ENCODE data around the gene TNRC6A. TPM values are rescaled to one million over a fixed set of nuclear protein-coding genes. Genes with fewer than 3 reads are reported as not detected.
"Not testable (repeated sequence)": the region's sequence is repeated elsewhere in the genome, so short reads cannot be mapped to it uniquely, and the experiment has no call there.

Gene TNRC6A
- total RNA-seq, 1 donor from 2014 or later, result 46.5 TPM

DNA sequence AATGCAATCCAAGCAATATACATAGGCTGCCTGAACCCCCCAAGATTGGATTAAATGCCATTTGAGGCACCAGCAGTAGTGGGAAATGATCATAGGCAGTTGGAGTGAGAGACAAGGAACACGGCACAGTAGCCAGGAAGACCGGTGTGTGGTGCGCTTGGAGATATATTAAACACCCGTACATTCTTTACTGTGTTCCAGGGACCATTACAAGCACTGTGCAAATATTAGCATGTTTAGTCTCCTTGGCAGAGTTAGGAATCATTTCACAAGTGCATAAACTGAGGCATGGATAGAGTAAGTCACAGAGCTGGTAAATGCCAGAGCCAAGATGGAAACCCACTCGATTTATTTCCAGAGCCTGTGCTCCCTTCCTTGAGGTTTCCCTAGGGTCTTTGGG, 31.1 kb upstream of the TNRC6A start:
- Histone ChIP-seq H3K4me3 (no peak overlapping the region), H3K27ac (no peak overlapping the region), H3K4me1 (no peaks in the 10 kb centered on the region), H3K27me3 (no peaks in the 10 kb centered on the region), H3K36me3 (no peaks in the 10 kb centered on the region), H3K9me3 (no peaks in the 10 kb centered on the region)
- no peak for DNase-seq
- intact Hi-C loops (cut with DNase I), result no loop called here
- ATAC-seq, result peak; percentile 11
- TF ChIP-seq, protein P1, sequence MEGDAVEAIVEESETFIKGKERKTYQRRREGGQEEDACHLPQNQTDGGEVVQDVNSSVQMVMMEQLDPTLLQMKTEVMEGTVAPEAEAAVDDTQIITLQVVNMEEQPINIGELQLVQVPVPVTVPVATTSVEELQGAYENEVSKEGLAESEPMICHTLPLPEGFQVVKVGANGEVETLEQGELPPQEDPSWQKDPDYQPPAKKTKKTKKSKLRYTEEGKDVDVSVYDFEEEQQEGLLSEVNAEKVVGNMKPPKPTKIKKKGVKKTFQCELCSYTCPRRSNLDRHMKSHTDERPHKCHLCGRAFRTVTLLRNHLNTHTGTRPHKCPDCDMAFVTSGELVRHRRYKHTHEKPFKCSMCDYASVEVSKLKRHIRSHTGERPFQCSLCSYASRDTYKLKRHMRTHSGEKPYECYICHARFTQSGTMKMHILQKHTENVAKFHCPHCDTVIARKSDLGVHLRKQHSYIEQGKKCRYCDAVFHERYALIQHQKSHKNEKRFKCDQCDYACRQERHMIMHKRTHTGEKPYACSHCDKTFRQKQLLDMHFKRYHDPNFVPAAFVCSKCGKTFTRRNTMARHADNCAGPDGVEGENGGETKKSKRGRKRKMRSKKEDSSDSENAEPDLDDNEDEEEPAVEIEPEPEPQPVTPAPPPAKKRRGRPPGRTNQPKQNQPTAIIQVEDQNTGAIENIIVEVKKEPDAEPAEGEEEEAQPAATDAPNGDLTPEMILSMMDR (IDR thresholded peaks at IDR 0.05), result no peak

DNA sequence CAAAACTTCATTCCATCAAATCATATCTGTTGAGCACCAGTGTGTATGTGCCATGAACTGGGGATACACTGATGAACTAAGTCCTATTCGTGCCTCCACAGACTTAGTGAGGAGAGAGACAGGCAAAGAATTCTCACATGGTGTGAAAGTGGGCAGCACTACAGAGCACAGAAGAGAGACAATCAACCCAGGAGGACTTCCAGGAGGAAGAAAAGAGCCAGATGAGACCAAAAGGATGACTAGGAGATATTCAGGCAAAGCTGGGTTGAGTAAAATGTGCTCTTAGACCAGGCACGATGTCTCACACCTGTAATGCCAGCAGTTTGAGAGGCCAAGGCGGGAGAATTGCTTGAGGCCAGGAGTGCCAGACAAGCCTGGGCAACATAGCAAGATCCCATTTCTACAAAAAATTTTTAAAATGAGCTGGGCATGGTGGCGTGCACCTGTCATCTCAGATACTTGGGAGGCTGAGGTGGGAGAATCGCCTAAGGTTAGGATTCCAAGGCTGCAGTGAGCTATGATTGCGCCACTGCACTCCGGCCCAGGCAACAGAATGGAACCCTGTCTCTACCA, 30.2 kb upstream of the TNRC6A start:
- intact Hi-C loops (cut with DNase I), result no loop called here
- no peak for ATAC-seq
- H3K27me3 ChIP-seq, result no peaks in the 10 kb centered on the region
- DNase-seq, result no peak
- no peaks in the 10 kb centered on the region for H3K4me1 ChIP-seq
- H3K27ac ChIP-seq, result no peak overlapping the region
- H3K9me3 ChIP-seq, result no peaks in the 10 kb centered on the region
- TF ChIP-seq, protein P1 (IDR thresholded peaks at IDR 0.05), result no peak
- H3K36me3 ChIP-seq, result no peaks in the 10 kb centered on the region
- no peak overlapping the region for H3K4me3 ChIP-seq

DNA sequence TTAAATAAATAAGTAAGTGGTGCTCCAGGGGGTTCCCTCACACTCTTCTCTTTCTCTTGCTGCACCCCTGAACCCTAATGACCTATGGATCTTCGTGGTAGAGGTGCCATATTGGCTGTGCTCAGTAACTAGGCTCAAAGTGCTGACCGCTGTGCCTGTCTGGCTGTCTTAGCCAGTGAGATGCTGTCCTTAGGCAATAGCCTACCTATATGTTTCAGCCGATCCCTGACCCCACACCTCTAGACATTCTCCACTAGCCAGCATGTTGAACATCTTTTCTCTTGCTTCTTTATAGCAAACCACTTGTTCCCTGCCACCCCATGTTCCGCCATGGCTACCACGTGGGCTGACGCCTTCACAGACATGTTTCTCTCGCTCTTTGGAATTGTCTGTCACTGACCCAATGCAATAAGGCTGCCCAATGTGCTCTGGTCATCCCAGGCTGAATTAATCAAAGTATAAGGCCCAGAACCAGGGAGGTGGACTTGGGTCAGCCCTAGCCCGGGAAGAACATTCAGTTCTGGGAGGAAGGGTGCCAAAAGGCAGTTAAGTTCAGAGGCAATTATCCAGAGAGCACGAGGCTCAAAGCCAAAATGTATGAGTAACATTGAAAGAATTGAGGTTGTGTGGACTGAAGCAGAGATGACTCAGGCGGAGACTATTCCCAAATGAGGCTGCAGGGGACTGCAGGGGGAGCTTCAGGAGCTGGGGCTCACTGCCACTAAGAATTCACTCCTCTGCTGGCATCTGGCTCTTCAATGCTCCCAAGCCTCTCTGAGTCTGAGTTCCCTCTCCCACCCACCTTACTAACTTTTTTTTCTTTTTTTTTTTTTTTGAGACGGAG, 28.7 kb upstream of the TNRC6A start:
- no peaks in the 10 kb centered on the region for H3K27me3 ChIP-seq
- H3K4me3 ChIP-seq, result no peak overlapping the region
- no peaks in the 10 kb centered on the region for H3K4me1 ChIP-seq
- intact Hi-C loops (cut with DNase I), result no loop called here
- DNase-seq (no peak), ATAC-seq (peak; percentile 94)
- H3K9me3 ChIP-seq, result no peaks in the 10 kb centered on the region
- no peak overlapping the region for H3K27ac ChIP-seq
- TF ChIP-seq, protein P1 (IDR thresholded peaks at IDR 0.05), result peak; percentile 24
- H3K36me3 ChIP-seq, result no peaks in the 10 kb centered on the region

DNA sequence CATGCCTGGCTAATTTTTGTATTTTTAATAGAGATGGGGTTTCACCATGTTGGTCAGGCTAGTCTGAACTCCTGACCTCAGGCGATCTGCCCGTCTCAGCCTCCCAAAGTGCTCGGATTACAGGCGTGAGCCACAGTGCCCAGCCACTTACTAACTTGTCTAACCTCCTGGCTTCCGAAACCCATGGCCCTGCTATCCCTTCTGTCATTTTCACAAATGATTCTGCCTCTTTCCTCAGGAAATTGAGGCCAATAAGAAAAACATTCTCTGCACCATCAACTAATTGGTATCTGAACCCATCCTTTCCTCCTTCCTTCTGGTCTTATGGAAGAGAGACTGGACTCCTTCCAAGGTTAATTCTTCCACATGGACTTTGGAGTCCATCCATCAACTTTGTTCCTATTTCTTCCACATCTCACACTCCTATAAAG, 27.9 kb upstream of the TNRC6A start:
- intact Hi-C loops (cut with DNase I), result no loop called here
- H3K36me3 ChIP-seq, result no peaks in the 10 kb centered on the region
- ATAC-seq (no peak), DNase-seq (no peak)
- no peaks in the 10 kb centered on the region for H3K27me3 ChIP-seq
- no peak overlapping the region for H3K4me3 ChIP-seq
- TF ChIP-seq, protein P1 (IDR thresholded peaks at IDR 0.05), result no peak
- no peak overlapping the region for H3K27ac ChIP-seq
- H3K9me3 ChIP-seq, result no peaks in the 10 kb centered on the region
- no peaks in the 10 kb centered on the region for H3K4me1 ChIP-seq

DNA sequence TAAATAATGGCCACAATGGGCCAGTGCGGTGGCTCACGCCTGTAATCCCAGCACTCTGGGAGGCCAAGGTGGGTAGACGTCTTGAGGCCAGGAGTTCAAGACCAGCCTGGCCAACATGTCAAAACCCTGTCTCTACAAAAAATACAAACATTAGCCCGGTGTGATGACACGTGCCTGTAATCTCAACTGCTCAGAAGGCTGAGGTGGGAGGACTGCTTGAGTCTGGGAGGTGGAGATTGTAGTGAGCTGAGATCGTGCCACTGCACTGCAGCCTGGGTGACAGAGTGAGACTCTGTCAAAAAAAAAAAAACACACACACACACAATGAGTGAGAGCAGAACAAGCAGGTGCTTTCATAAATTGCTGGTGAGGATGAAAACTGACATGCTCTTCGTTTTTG, 21.7 kb upstream of the TNRC6A start:
- H3K36me3 ChIP-seq; H3K9me3 ChIP-seq; DNase-seq; H3K27me3 ChIP-seq; H3K27ac ChIP-seq; H3K4me3 ChIP-seq; intact Hi-C loops (cut with DNase I); ATAC-seq; H3K4me1 ChIP-seq: not testable (repeated sequence)

DNA sequence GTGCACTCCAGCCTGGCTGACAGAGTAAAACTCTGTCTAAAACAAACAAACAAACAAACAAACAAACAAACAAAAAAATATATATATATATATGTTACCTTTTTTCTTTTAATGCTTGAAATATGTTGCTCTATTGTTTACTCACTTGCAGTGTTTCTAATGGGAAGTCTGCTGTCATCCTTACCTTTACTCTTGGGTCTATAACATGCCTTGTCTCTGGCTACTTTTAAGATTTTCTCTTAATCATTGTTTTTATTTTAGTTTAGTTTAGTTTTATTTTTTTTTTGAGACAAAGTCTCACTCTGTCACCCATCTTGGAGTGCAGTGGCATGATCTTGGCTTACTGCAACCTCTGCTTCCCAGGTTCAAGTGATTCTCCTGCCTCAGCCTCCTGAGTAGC, 16.1 kb upstream of the TNRC6A start:
- H3K9me3 ChIP-seq, result no peaks in the 10 kb centered on the region
- no peaks in the 10 kb centered on the region for H3K4me1 ChIP-seq
- DNase-seq (no peak), ATAC-seq (no peak)
- H3K27me3 ChIP-seq, result no peaks in the 10 kb centered on the region
- H3K36me3 ChIP-seq, result no peaks in the 10 kb centered on the region
- TF ChIP-seq, protein P1 (IDR thresholded peaks at IDR 0.05), result no peak
- intact Hi-C loops (cut with DNase I), result no loop called here
- H3K4me3 ChIP-seq, result no peak overlapping the region
- no peak overlapping the region for H3K27ac ChIP-seq
